ENCODE data around the gene TRAPPC1. TPM values are rescaled to one million over a fixed set of nuclear protein-coding genes. Genes with fewer than 3 reads are reported as not detected.

The TRAPPC1 gene
- total and polyA plus RNA-seq, 2 donors (not counting 3 experiments of a cell fraction or from before 2014, with no cell fraction given) = 146 to 250 TPM

DNA sequence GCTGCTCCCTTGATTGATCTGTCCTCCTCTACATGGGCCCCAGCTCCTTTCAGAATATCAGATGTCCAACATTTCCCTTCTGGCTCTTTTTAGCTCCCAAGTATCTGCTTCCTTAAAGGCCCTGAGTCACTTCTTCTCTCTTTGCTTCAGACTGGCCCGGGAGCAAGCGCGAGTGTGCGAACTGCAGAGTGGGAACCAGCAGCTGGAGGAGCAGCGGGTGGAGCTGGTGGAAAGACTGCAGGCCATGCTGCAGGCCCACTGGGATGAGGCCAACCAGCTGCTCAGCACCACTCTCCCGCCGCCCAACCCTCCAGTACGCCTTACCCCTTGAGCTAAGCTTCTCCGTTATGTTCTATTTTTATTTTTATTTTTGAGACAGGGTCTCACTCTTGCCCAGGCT is 12.6 kb upstream of the TRAPPC1 start:
- Histone ChIP-seq H4K20me1 (replicated peaks; ENCODE audit: control insufficient read depth, extremely low read depth, insufficient read depth, low read length) (no peaks in the 10 kb centered on the region), H2AFZ (ENCODE audit: low read depth, low read length) (no peak overlapping the region), H3K4me3 (replicated peaks in 1 of 3; ENCODE audit: insufficient read depth in 1 of 3, low read depth in 1 of 3, low read length in 3 of 3) (no peak overlapping the region), H3K4me1 (ENCODE audit: control insufficient read depth, extremely low read depth, insufficient read depth, low read length) (no peaks in the 10 kb centered on the region), H3K9me3 (replicated peaks; ENCODE audit: control insufficient read depth, insufficient read depth, low read length) (no peaks in the 10 kb centered on the region), H3K79me2 (ENCODE audit: control insufficient read depth, insufficient read depth, low read length) (no peaks in the 10 kb centered on the region), H3K4me2 (ENCODE audit: insufficient read depth, low read length) (no peak overlapping the region), H3K27me3 (ENCODE audit: control insufficient read depth in 2 of 2, insufficient read depth in 2 of 2, low read length in 2 of 2) (no peaks in the 10 kb centered on the region), H3K27ac (ENCODE audit: insufficient read depth, low read depth, low read length) (no peak overlapping the region), H3K9me1 (replicated peaks; ENCODE audit: control insufficient read depth, extremely low read depth, insufficient read depth, low read length) (no peaks in the 10 kb centered on the region), H3K36me3 (ENCODE audit: control insufficient read depth in 2 of 2, extremely low read depth in 1 of 2, insufficient read depth in 2 of 2, low read length in 2 of 2) (peaks cover 31 to 41% of the 10 kb centered on the region in 2 experiments), H3K9ac (replicated peaks; ENCODE audit: extremely low read depth, insufficient read depth, low read length) (no peak overlapping the region)
- ChIA-PET CTCF (interaction anchor here (0.6 to 2.1 kb wide), 13 partner anchors 9 to 147 kb away, joined by 3 to 15 read pairs (median 5); partner anchors contain the start of gene RNF227), POLR2A (interaction anchor here (0.6 kb wide), 1 partner anchor 25 kb away, joined by 7 read pairs; no protein-coding TSS in a partner anchor)
- BruUV-seq (replicated peaks) = no TSS peak
- TF ChIP-seq POLR2AphosphoS5 (IDR thresholded peaks at IDR 0.05; ENCODE audit: insufficient read depth, low read depth, low read length) (no peak), EZH2 (IDR thresholded peaks at IDR 0.05; ENCODE audit: borderline replicate concordance, low read depth, low read length, severe bottlenecking) (no peak)
- TF ChIP-seq, protein P1, sequence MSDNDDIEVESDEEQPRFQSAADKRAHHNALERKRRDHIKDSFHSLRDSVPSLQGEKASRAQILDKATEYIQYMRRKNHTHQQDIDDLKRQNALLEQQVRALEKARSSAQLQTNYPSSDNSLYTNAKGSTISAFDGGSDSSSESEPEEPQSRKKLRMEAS (IDR thresholded peaks at IDR 0.05; ENCODE audit: insufficient read depth, insufficient read length) = no peak
- TF ChIP-seq, protein P2, sequence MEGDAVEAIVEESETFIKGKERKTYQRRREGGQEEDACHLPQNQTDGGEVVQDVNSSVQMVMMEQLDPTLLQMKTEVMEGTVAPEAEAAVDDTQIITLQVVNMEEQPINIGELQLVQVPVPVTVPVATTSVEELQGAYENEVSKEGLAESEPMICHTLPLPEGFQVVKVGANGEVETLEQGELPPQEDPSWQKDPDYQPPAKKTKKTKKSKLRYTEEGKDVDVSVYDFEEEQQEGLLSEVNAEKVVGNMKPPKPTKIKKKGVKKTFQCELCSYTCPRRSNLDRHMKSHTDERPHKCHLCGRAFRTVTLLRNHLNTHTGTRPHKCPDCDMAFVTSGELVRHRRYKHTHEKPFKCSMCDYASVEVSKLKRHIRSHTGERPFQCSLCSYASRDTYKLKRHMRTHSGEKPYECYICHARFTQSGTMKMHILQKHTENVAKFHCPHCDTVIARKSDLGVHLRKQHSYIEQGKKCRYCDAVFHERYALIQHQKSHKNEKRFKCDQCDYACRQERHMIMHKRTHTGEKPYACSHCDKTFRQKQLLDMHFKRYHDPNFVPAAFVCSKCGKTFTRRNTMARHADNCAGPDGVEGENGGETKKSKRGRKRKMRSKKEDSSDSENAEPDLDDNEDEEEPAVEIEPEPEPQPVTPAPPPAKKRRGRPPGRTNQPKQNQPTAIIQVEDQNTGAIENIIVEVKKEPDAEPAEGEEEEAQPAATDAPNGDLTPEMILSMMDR (IDR thresholded peaks at IDR 0.05; ENCODE audit: extremely low read depth in 1 of 2, insufficient read depth in 1 of 2, low read depth in 1 of 2, low read length in 2 of 2) = no peak
- dilution Hi-C loops (cut with MboI; ENCODE audit: extremely low pct_ligation_motif_present, low sequenced_read_pairs) = no loop called here
- intact Hi-C loops (cut with micrococcal nuclease) = no loop called here
- FAIRE-seq (no peak), DNase-seq (ENCODE audit: low read depth, low spot score) (no peak)

DNA sequence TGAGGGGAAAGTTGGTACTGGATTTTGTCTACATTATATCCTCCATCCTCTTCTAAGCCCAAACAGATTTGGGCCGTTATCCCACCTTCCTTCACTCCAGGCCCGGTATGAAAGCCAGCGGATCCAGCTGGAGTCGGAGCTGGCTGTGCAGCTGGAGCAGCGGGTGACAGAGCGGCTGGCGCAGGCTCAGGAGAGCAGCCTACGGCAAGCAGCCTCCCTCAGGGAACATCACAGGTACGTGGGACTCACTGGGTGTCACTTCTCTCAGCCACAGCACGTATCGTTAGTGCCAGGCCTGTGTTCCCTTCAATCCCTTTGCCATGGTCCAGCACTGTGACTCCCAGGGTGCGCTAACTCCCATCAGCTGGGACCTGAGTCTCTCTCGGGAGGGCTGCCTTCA is 11.5 kb upstream of the TRAPPC1 start:
- peaks cover 25 to 39% of the 10 kb centered on the region in 2 experiments for H3K36me3 ChIP-seq (ENCODE audit: control insufficient read depth in 2 of 2, extremely low read depth in 1 of 2, insufficient read depth in 2 of 2, low read length in 2 of 2)
- no peaks in the 10 kb centered on the region for H3K9me1 ChIP-seq (replicated peaks; ENCODE audit: control insufficient read depth, extremely low read depth, insufficient read depth, low read length)
- CTCF ChIA-PET = interaction anchor here (1.3 to 2.1 kb wide), 5 partner anchors 13 to 98 kb away, joined by 4 to 15 read pairs (median 6); partner anchors contain the start of gene RNF227
- H3K4me2 ChIP-seq (ENCODE audit: insufficient read depth, low read length) = no peak overlapping the region
- H3K4me3 ChIP-seq (replicated peaks in 1 of 3; ENCODE audit: insufficient read depth in 1 of 3, low read depth in 1 of 3, low read length in 3 of 3) = no peak overlapping the region
- no peak overlapping the region for H3K9ac ChIP-seq (replicated peaks; ENCODE audit: extremely low read depth, insufficient read depth, low read length)
- H3K9me3 ChIP-seq (replicated peaks; ENCODE audit: control insufficient read depth, insufficient read depth, low read length) = no peaks in the 10 kb centered on the region
- intact Hi-C loops (cut with micrococcal nuclease) = no loop called here
- no peak overlapping the region for H3K27ac ChIP-seq (ENCODE audit: insufficient read depth, low read depth, low read length)
- H4K20me1 ChIP-seq (replicated peaks; ENCODE audit: control insufficient read depth, extremely low read depth, insufficient read depth, low read length) = no peaks in the 10 kb centered on the region
- DNase-seq (ENCODE audit: low read depth, low spot score) (no peak), FAIRE-seq (no peak)
- H3K79me2 ChIP-seq (ENCODE audit: control insufficient read depth, insufficient read depth, low read length) = no peaks in the 10 kb centered on the region
- no peaks in the 10 kb centered on the region for H3K4me1 ChIP-seq (ENCODE audit: control insufficient read depth, extremely low read depth, insufficient read depth, low read length)
- TF ChIP-seq GATA2 (IDR thresholded peaks at IDR 0.05; ENCODE audit: insufficient read depth, insufficient read length, low read depth, low read length) = no peak
- no peak for TF ChIP-seq MYC (IDR thresholded peaks at IDR 0.05; ENCODE audit: low read depth, low read length)
- TF ChIP-seq FOS (IDR thresholded peaks at IDR 0.05; ENCODE audit: borderline replicate concordance, insufficient read depth, low read length) = no peak
- TF ChIP-seq, protein P1 (IDR thresholded peaks at IDR 0.05; ENCODE audit: insufficient read depth, insufficient read length) = no peak
- TF ChIP-seq JUN (IDR thresholded peaks at IDR 0.05; ENCODE audit: borderline replicate concordance, insufficient read depth, insufficient read length, low read depth) = no peak
- TF ChIP-seq, protein P2 (IDR thresholded peaks at IDR 0.05; ENCODE audit: extremely low read depth in 1 of 2, insufficient read depth in 1 of 2, low read depth in 1 of 2, low read length in 2 of 2) = no peak
- no peak for TF ChIP-seq POLR2A (IDR thresholded peaks at IDR 0.05; ENCODE audit: low read depth, low read length)
- TF ChIP-seq POLR2AphosphoS5 (IDR thresholded peaks at IDR 0.05; ENCODE audit: insufficient read depth, low read depth, low read length) = no peak
- no peak for TF ChIP-seq EZH2 (IDR thresholded peaks at IDR 0.05; ENCODE audit: borderline replicate concordance, low read depth, low read length, severe bottlenecking)
- H2AFZ ChIP-seq (ENCODE audit: low read depth, low read length) = no peak overlapping the region
- dilution Hi-C loops (cut with MboI; ENCODE audit: extremely low pct_ligation_motif_present, low sequenced_read_pairs) = no loop called here
- POLR2A ChIA-PET = no interaction called here
- no peaks in the 10 kb centered on the region for H3K27me3 ChIP-seq (ENCODE audit: control insufficient read depth in 2 of 2, insufficient read depth in 2 of 2, low read length in 2 of 2)
- BruUV-seq (replicated peaks) = no TSS peak

Measured in endothelial cell of umbilical vein (primary cell).